ENCODE results near the gene PAX1. TPM values are rescaled to one million over a fixed set of nuclear protein-coding genes. Genes with fewer than 3 reads are reported as not detected.

Gene PAX1
- total RNA-seq, 1 donor from 2014 or later: not detected

- H3K27ac Mint-ChIP-seq (ENCODE audit: unreplicated experiment): no peak overlapping the region
- H3K27me3 Mint-ChIP-seq (ENCODE audit: low read depth): no peaks in the 10 kb centered on the region
- no peaks in the 10 kb centered on the region for H3K36me3 Mint-ChIP-seq (ENCODE audit: low read depth)
- H3K4me1 Mint-ChIP-seq (ENCODE audit: low read depth): no peaks in the 10 kb centered on the region
- H3K9me3 Mint-ChIP-seq (ENCODE audit: low read depth): peaks cover 17% of the 10 kb centered on the region
- TF ChIP-seq CTCF (IDR thresholded peaks at IDR 0.05): no peak
- DNase-seq (ENCODE audit: low spot score): no peak
- H3K4me3 Mint-ChIP-seq (ENCODE audit: unreplicated experiment): no peak overlapping the region
Observed at GRCh38 chr20:21741266-21741665, 35.8 kb downstream of the PAX1 start.

- peaks cover 6% of the 10 kb centered on the region for H3K9me3 Mint-ChIP-seq (ENCODE audit: low read depth)
- H3K27me3 Mint-ChIP-seq (ENCODE audit: low read depth): no peaks in the 10 kb centered on the region
- H3K4me1 Mint-ChIP-seq (ENCODE audit: low read depth): no peaks in the 10 kb centered on the region
- no peak overlapping the region for H3K27ac Mint-ChIP-seq (ENCODE audit: unreplicated experiment)
- no peak for TF ChIP-seq CTCF (IDR thresholded peaks at IDR 0.05)
- no peaks in the 10 kb centered on the region for H3K36me3 Mint-ChIP-seq (ENCODE audit: low read depth)
- no peak for DNase-seq (ENCODE audit: low spot score)
- H3K4me3 Mint-ChIP-seq (ENCODE audit: unreplicated experiment): no peak overlapping the region
Observed at GRCh38 chr20:21762646-21763045, 57.2 kb downstream of the PAX1 start.

- H3K4me3 Mint-ChIP-seq (ENCODE audit: unreplicated experiment): no peak overlapping the region
- no peak for DNase-seq (ENCODE audit: low spot score)
Observed at GRCh38 chr20:21767200-21767738, 61.8 kb downstream of the PAX1 start.

GRCh38 chr20:21767739-21768223 lies 62.3 kb downstream of the PAX1 start:
- DNase-seq (ENCODE audit: low spot score): no peak
- no peak overlapping the region for H3K27ac Mint-ChIP-seq (ENCODE audit: unreplicated experiment)
- H3K4me1 Mint-ChIP-seq (ENCODE audit: low read depth): no peaks in the 10 kb centered on the region
- no peaks in the 10 kb centered on the region for H3K9me3 Mint-ChIP-seq (ENCODE audit: low read depth)
- no peaks in the 10 kb centered on the region for H3K27me3 Mint-ChIP-seq (ENCODE audit: low read depth)
- no peak overlapping the region for H3K4me3 Mint-ChIP-seq (ENCODE audit: unreplicated experiment)
- no peak for TF ChIP-seq CTCF (IDR thresholded peaks at IDR 0.05)
- H3K36me3 Mint-ChIP-seq (ENCODE audit: low read depth): no peaks in the 10 kb centered on the region

More at GRCh38 chr20:21767200-21767738, 61.8 kb downstream of the PAX1 start:
- no peak for TF ChIP-seq CTCF (IDR thresholded peaks at IDR 0.05)
- Mint-ChIP-seq H3K36me3 (ENCODE audit: low read depth) (no peaks in the 10 kb centered on the region), H3K27me3 (ENCODE audit: low read depth) (no peaks in the 10 kb centered on the region), H3K9me3 (ENCODE audit: low read depth) (no peaks in the 10 kb centered on the region), H3K27ac (ENCODE audit: unreplicated experiment) (no peak overlapping the region), H3K4me1 (ENCODE audit: low read depth) (no peaks in the 10 kb centered on the region)

Other genes with a start within 250 kb of the PAX1 start
- not detected in 3 replicates for gene NKX2-2, start 191.6 kb upstream of the PAX1 start, total RNA-seq